ENCODE measurements around the gene CDK7. TPM values are rescaled to one million over a fixed set of nuclear protein-coding genes. Genes with fewer than 3 reads are reported as not detected.

Gene CDK7
- total and polyA plus RNA-seq, 4 donors: 6.9 to 15.0 (median 7.9) TPM

- Histone ChIP-seq H3K36me3 (ENCODE audit: control insufficient read depth in 4 of 4, insufficient read depth in 3 of 4, low read depth in 1 of 4, low read length in 3 of 4) (peaks cover 0 to 26% (median 15%) of the 10 kb centered on the region in 4 donors), H3K9me3 (ENCODE audit: control insufficient read depth in 4 of 4, low read length in 3 of 4) (no peaks in the 10 kb centered on the region), H3K4me1 (ENCODE audit: control insufficient read depth in 4 of 4, insufficient read depth in 4 of 4, low read length in 3 of 4) (no peaks in the 10 kb centered on the region), H3K27ac (ENCODE audit: low read depth in 1 of 2, low read length in 2 of 2) (no peak overlapping the region), H3K4me3 (ENCODE audit: low read depth in 1 of 3, low read length in 3 of 3) (no peak overlapping the region), H3K9ac (ENCODE audit: low read depth in 1 of 2, low read length in 2 of 2) (no peak overlapping the region), H3K27me3 (ENCODE audit: control insufficient read depth in 4 of 4, insufficient read depth in 4 of 4, low read length in 3 of 4) (no peaks in the 10 kb centered on the region)
- TF ChIP-seq TAF1 (conservative IDR thresholded peaks at IDR 0.05) (no peak), RXRA (IDR thresholded peaks at IDR 0.05) (no peak), YY1 (IDR thresholded peaks at IDR 0.05) (no peak)
- no peak for DNase-seq (ENCODE audit: low spot score)
- 88% methylated on average over 4 of the region's 4 CpGs for WGBS
Observed at GRCh38 chr5:69271376-69271775, 36.7 kb downstream of the CDK7 start.

- Histone ChIP-seq H3K4me1 (ENCODE audit: control insufficient read depth in 4 of 4, insufficient read depth in 4 of 4, low read length in 3 of 4) (no peaks in the 10 kb centered on the region), H3K36me3 (ENCODE audit: control insufficient read depth in 4 of 4, insufficient read depth in 3 of 4, low read depth in 1 of 4, low read length in 3 of 4) (peaks cover 6 to 31% (median 24%) of the 10 kb centered on the region in 4 donors), H3K27me3 (ENCODE audit: control insufficient read depth in 4 of 4, insufficient read depth in 4 of 4, low read length in 3 of 4) (no peaks in the 10 kb centered on the region), H3K9ac (ENCODE audit: low read depth in 1 of 2, low read length in 2 of 2) (no peak overlapping the region), H3K4me3 (ENCODE audit: low read depth in 1 of 3, low read length in 3 of 3) (no peak overlapping the region), H3K27ac (ENCODE audit: low read depth in 1 of 2, low read length in 2 of 2) (no peak overlapping the region), H3K9me3 (ENCODE audit: control insufficient read depth in 4 of 4, low read length in 3 of 4) (no peaks in the 10 kb centered on the region)
- WGBS: 99% methylated on average over 7 of the region's 7 CpGs
- no peak for DNase-seq (ENCODE audit: low spot score)
- no peak for TF ChIP-seq NR2F2 (IDR thresholded peaks at IDR 0.05)
Observed at GRCh38 chr5:69275563-69275962, 40.9 kb downstream of the CDK7 start.

GRCh38 chr5:69276422-69277174, 41.9 kb downstream of the CDK7 start:
- Histone ChIP-seq H3K9ac (ENCODE audit: low read depth in 1 of 2, low read length in 2 of 2) (no peak overlapping the region), H3K4me3 (ENCODE audit: low read depth in 1 of 3, low read length in 3 of 3) (no peak overlapping the region), H3K9me3 (ENCODE audit: control insufficient read depth in 4 of 4, low read length in 3 of 4) (no peaks in the 10 kb centered on the region), H3K4me1 (ENCODE audit: control insufficient read depth in 4 of 4, insufficient read depth in 4 of 4, low read length in 3 of 4) (no peaks in the 10 kb centered on the region), H3K36me3 (ENCODE audit: control insufficient read depth in 4 of 4, insufficient read depth in 3 of 4, low read depth in 1 of 4, low read length in 3 of 4) (peaks cover 8 to 40% (median 28%) of the 10 kb centered on the region in 4 donors), H3K27me3 (ENCODE audit: control insufficient read depth in 4 of 4, insufficient read depth in 4 of 4, low read length in 3 of 4) (no peaks in the 10 kb centered on the region), H3K27ac (ENCODE audit: low read depth in 1 of 2, low read length in 2 of 2) (no peak overlapping the region)
- TF ChIP-seq HNF4A (conservative IDR thresholded peaks at IDR 0.05): no peak
- no peak for TF ChIP-seq FOXA2 (IDR thresholded peaks at IDR 0.05)
- TF ChIP-seq FOXA1 (IDR thresholded peaks at IDR 0.05): no peak
- TF ChIP-seq MAX (IDR thresholded peaks at IDR 0.05): no peak
- TF ChIP-seq JUND (IDR thresholded peaks at IDR 0.05): no peak
- TF ChIP-seq SP1 (IDR thresholded peaks at IDR 0.05): no peak
- no peak for TF ChIP-seq NR2F2 (IDR thresholded peaks at IDR 0.05)
- no peak for TF ChIP-seq YY1 (IDR thresholded peaks at IDR 0.05)
- TF ChIP-seq RAD21 (IDR thresholded peaks at IDR 0.05): no peak
- no peak for TF ChIP-seq EGR1 (IDR thresholded peaks at IDR 0.05; ENCODE audit: low read depth in 2 of 2)
- no peak for TF ChIP-seq ZBTB33 (IDR thresholded peaks at IDR 0.05)
- no peak for TF ChIP-seq TAF1 (conservative IDR thresholded peaks at IDR 0.05)
- TF ChIP-seq ATF3 (IDR thresholded peaks at IDR 0.05): no peak
- TF ChIP-seq CTCF (IDR thresholded peaks at IDR 0.05; ENCODE audit: low read depth, low read length, missing input control): no peak
- TF ChIP-seq RXRA (IDR thresholded peaks at IDR 0.05): no peak
- TF ChIP-seq GABPA (IDR thresholded peaks at IDR 0.05 in 1 of 2, conservative IDR thresholded peaks at IDR 0.05 in 1 of 2): no peak
- TF ChIP-seq REST (IDR thresholded peaks at IDR 0.05): no peak
- no peak for TF ChIP-seq HNF4G (IDR thresholded peaks at IDR 0.05)
- DNase-seq (ENCODE audit: low spot score): no peak
- 76% methylated on average over 5 of the region's 5 CpGs for WGBS

Measured in liver (tissue), 9 donors.